GM12878 (cell line): ENCODE data around the gene DNMT3A. TPM values are rescaled to one million over a fixed set of nuclear protein-coding genes. Genes with fewer than 3 reads are reported as not detected.
A peak's percentile ranks its signal among the peaks of the same experiment; 100 is the strongest.

Experiments used
- ATAC-seq: fragments of 200-7000 bp; cut with Tn5 transposase; 3 replicates; pipeline ENCODE4 v1.9.1; 2020; ENCODE audit warnings: mild to moderate bottlenecking, moderate library complexity
- BruUV-seq: library from RNA; stranded (reverse); fragments of 400-500 nt; replicated peaks from 2 replicates; lab custom pipeline; 2021; lab: Mats Ljungman, UMichigan
- CTCF ChIA-PET: fragments of 300-600 bp; sonication (Branson Sonifier 250); formaldehyde crosslinking; extraction: SDS; loops from one replicate; lab custom pipeline; 2021; ENCODE audit warnings: inconsistent platforms; lab: Yijun Ruan, JAX
- POLR2A ChIA-PET: fragments of 350-600 bp; formaldehyde crosslinking; extraction: SDS; loops from one replicate; lab custom pipeline; 2021; ENCODE audit warnings: inconsistent platforms; lab: Charles Lee
- RAD21 ChIA-PET: fragments of 300-600 bp; sonication (Branson Sonifier 250); formaldehyde crosslinking; loops from one replicate; lab custom pipeline; 2023; ENCODE audit warnings: antibody characterized with exemption; ENCODE audit not compliant: unreplicated experiment; lab: Charles Lee
- SMC1A ChIA-PET: fragments of 300-600 bp; sonication (Branson Sonifier 250); formaldehyde crosslinking; loops from one replicate; lab custom pipeline; 2023; ENCODE audit not compliant: unreplicated experiment, uncharacterized antibody; lab: Charles Lee
- DNase-seq: peaks from one replicate; pipeline ENCODE4 v3.0.0-alpha.2; 2011; ENCODE audit warnings: low read depth, low spot score
- FAIRE-seq: peaks from 3 replicates; lab custom pipeline; 2011; peaks lifted over from hg19 to GRCh38; lab: Jason Lieb, UNC
- H2AFZ ChIP-seq: 2 replicates; pipeline ENCODE4 v1.6.0; 2011; ENCODE audit warnings: low read depth, low read length, control low read depth; ENCODE audit not compliant: control insufficient read depth
- H3K27ac ChIP-seq: 2 replicates; pipeline ENCODE4 v1.5.1; 2011; ENCODE audit warnings: control low read depth; ENCODE audit not compliant: control insufficient read depth, insufficient read depth
- H3K27me3 ChIP-seq, 2 experiments: replicated peaks in 1 of 2; 2 replicates each; pipeline versions ENCODE4 v1.6.0 to v1.6.1; 2011; ENCODE audit warnings: low read length in 1 of 2; ENCODE audit not compliant: control insufficient read depth in 2 of 2, insufficient read depth in 2 of 2
- H3K36me3 ChIP-seq, 2 experiments: 2 replicates each; pipeline ENCODE4 v1.5.1; 2011; ENCODE audit warnings: low read length in 1 of 2; ENCODE audit not compliant: control insufficient read depth in 2 of 2, insufficient read depth in 2 of 2
- H3K4me1 ChIP-seq: 2 replicates; pipeline ENCODE4 v1.6.1; 2011; ENCODE audit warnings: mild to moderate bottlenecking, low read length, moderate library complexity, mixed read lengths; ENCODE audit not compliant: control insufficient read depth, insufficient read depth
- H3K4me2 ChIP-seq: 2 replicates; pipeline ENCODE4 v1.6.0; 2011; ENCODE audit warnings: control low read depth; ENCODE audit not compliant: control insufficient read depth, insufficient read depth
- H3K4me3 ChIP-seq: fragments of 200-600 bp; sonication (generic); 2 replicates; pipeline ENCODE4 v1.5.1; 2016
- H3K79me2 ChIP-seq: 2 replicates; pipeline ENCODE4 v1.6.0; 2011; ENCODE audit warnings: low read length; ENCODE audit not compliant: control insufficient read depth, insufficient read depth
- H3K9ac ChIP-seq: 2 replicates; pipeline ENCODE4 v1.8.0; 2011; ENCODE audit warnings: low read length, control low read depth, mixed read lengths; ENCODE audit not compliant: control insufficient read depth, insufficient read depth
- H3K9me3 ChIP-seq: replicated peaks from 3 replicates; pipeline ENCODE4 v1.5.1; 2011; ENCODE audit warnings: mild to moderate bottlenecking, low read length; ENCODE audit not compliant: control insufficient read depth, insufficient read depth
- H4K20me1 ChIP-seq: 2 replicates; pipeline ENCODE4 v1.6.0; 2011; ENCODE audit not compliant: control insufficient read depth, insufficient read depth
- KAT2A ChIP-seq: conservative IDR thresholded peaks from 2 replicates; pipeline ENCODE4 v1.6.1; 2011; ENCODE audit warnings: low read depth, low read length; ENCODE audit not compliant: control insufficient read depth
- WGBS: methylation state at CpG from one replicate; pipeline ENCODE4 v1.1.6; 2016; ENCODE audit warnings: low lambda C conversion rate; ENCODE audit not compliant: insufficient replicate concordance, insufficient coverage; ENCODE audit errors: missing lambda C conversion rate; 5-methylcytosine and 5-hydroxymethylcytosine counted together
- in situ Hi-C: fragments of 300-500 bp; cut with MboI; formaldehyde crosslinking; loops from 9 replicates; pipeline ENCODE4 v1.14.3; 2018; ENCODE audit warnings: mixed read lengths
- intact Hi-C: fragments of 100-400 bp; cut with micrococcal nuclease; formaldehyde crosslinking; loops from one replicate; pipeline ENCODE4 v1.14.2; 2022; ENCODE audit not compliant: unreplicated experiment
- polyA plus RNA-seq, 11 experiments: library from polyadenylated mRNA; depleted of rRNA in 4 of 11; unstranded in 6 of 11; stranded (reverse) in 5 of 11; fragments of >200 nt; fragmentation: Nextera tagmentation in 4 of 11; fragmentation: Illumina TruSeq in 1 of 11; extraction: Ambion mirVana in 4 of 11; extraction: Trizol in 1 of 11; gene quantifications; 1 replicate in 1 of 11; 2 replicates in 10 of 11; pipeline versions ENCODE4 v1.2.1 to v1.2.3, GENCODE V29; 2011 to 2016; ENCODE audit warnings: inconsistent platforms in 2 of 11, missing spikeins in 2 of 11, low read depth in 1 of 11
- total RNA-seq, 4 experiments: library from RNA; depleted of rRNA in 3 of 4; stranded (reverse); fragments of >200 nt in 3 of 4; fragmentation: Illumina TruSeq in 1 of 4; extraction: Trizol in 1 of 4; gene quantifications; 2 replicates each; pipeline versions ENCODE4 v1.2.1 to v1.2.3, GENCODE V29; 2013 to 2021
- TF ChIP-seq, protein P1 (sequence below): IDR thresholded peaks from 2 replicates; pipeline ENCODE4 v1.6.1; 2012; ENCODE audit warnings: mild to moderate bottlenecking, low read depth, low read length

DNMT3A gene
- total and polyA plus RNA-seq, 10 of the 15 experiments (the other 5 are each of a cell fraction or from before 2014, with no cell fraction given) = 7.4 to 51.6 (median 17.4) TPM

DNA sequence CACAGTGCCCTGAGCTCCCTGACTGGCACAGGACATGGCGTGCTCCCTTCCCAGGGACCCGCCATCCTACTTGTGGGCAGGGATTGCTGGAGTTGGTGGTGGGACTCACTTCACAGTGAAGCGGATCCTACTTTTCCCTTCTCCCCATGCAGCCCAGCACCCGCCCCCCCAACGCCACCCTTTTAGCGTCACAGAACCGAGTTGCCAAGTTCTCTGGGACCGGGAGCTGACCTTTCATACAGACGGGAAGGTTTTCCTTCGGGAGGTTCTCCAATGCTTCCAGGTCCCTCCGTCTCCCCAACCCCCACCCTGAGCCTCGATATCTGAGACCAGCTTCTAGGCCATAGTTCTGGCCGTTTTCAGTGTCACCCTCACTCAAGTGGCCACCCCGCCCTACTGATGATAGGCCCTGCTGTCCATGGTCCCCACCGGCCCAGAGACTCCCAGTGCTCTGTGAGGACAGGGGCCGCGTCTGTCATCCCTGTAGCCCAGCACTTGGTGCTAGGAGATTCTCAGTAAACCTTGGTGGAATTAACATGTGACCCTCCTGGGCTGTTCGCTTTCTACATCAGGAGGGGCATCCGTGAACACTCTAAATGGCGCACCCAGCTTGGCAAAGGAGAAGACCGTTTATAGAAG, 1.6 kb upstream of the DNMT3A start:
- POLR2A ChIA-PET = interaction anchor here (0.7 to 1.6 kb wide), 3 partner anchors 19 to 223 kb away, joined by 3 to 4 read pairs (median 3); no protein-coding TSS in a partner anchor

More for the DNA sequence above, 1.6 kb upstream of the DNMT3A start:
- SMC1A ChIA-PET = interaction anchor here (0.5 to 1.8 kb wide), 11 partner anchors 11 to 264 kb away, joined by 3 to 11 read pairs (median 4); no protein-coding TSS in a partner anchor
- no TSS peak for BruUV-seq
- 92% methylated on average over 20 of the region's 21 CpGs for WGBS
- no peaks in the 10 kb centered on the region; a peak in 1 of 4 replicates for H3K27me3 ChIP-seq
- CTCF ChIA-PET = interaction anchor here (0.5 to 2.1 kb wide), 12 partner anchors 11 to 223 kb away, joined by 3 to 17 read pairs (median 4); no protein-coding TSS in a partner anchor
- TF ChIP-seq, protein P1, sequence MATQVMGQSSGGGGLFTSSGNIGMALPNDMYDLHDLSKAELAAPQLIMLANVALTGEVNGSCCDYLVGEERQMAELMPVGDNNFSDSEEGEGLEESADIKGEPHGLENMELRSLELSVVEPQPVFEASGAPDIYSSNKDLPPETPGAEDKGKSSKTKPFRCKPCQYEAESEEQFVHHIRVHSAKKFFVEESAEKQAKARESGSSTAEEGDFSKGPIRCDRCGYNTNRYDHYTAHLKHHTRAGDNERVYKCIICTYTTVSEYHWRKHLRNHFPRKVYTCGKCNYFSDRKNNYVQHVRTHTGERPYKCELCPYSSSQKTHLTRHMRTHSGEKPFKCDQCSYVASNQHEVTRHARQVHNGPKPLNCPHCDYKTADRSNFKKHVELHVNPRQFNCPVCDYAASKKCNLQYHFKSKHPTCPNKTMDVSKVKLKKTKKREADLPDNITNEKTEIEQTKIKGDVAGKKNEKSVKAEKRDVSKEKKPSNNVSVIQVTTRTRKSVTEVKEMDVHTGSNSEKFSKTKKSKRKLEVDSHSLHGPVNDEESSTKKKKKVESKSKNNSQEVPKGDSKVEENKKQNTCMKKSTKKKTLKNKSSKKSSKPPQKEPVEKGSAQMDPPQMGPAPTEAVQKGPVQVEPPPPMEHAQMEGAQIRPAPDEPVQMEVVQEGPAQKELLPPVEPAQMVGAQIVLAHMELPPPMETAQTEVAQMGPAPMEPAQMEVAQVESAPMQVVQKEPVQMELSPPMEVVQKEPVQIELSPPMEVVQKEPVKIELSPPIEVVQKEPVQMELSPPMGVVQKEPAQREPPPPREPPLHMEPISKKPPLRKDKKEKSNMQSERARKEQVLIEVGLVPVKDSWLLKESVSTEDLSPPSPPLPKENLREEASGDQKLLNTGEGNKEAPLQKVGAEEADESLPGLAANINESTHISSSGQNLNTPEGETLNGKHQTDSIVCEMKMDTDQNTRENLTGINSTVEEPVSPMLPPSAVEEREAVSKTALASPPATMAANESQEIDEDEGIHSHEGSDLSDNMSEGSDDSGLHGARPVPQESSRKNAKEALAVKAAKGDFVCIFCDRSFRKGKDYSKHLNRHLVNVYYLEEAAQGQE = peak; percentile 68; the same call in 1 of the 2 replicates
- TF ChIP-seq KAT2A = no peak
- H3K36me3 ChIP-seq = no peaks in the 10 kb centered on the region
- H3K4me2 ChIP-seq = no peak overlapping the region
- H3K79me2 ChIP-seq = peaks cover 19% of the 10 kb centered on the region
- RAD21 ChIA-PET = interaction anchor here (0.6 to 1.7 kb wide), 13 partner anchors 19 to 416 kb away, joined by 3 to 9 read pairs (median 4); no protein-coding TSS in a partner anchor
- H3K4me3 ChIP-seq = no peak overlapping the region
- no peaks in the 10 kb centered on the region for H3K9me3 ChIP-seq
- in situ Hi-C loops = no loop called here
- no peak overlapping the region for H3K9ac ChIP-seq
- peaks cover 3% of the 10 kb centered on the region; the same call in 1 of the 2 replicates for H4K20me1 ChIP-seq
- no peak overlapping the region for H3K27ac ChIP-seq
- FAIRE-seq = no peak
- no peak for DNase-seq
- ATAC-seq = no peak
- no peak overlapping the region for H2AFZ ChIP-seq
- H3K4me1 ChIP-seq = peaks cover 12% of the 10 kb centered on the region
- intact Hi-C loops = loop anchor here (2.0 to 10.0 kb wide), 3 partner anchors 33 to 221 kb away; no protein-coding TSS in a partner anchor
